ENCODE measurements around the gene BORCS8.
"Not testable (repeated sequence)": the region's sequence is repeated elsewhere in the genome, so short reads cannot be mapped to it uniquely, and the experiment has no call there.

BORCS8 gene

DNA sequence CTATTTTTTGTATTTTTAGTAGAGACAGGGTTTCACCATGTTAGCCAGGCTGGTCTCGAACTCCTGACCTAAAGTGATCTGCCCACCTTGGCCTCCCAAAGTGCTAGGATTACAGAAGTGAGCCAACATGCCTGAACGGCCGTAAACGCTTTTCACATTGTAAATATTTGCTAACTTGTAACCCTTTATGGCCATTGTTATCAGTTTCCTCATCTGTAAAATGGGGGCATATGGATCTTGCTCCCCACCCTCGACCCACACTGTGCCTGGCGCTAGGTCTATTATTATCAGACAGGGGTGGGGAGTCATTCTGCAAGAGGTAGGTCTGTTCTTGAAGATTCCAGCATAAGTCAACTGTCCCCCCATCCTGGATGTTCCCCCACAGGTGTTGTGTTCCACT is 31.7 kb upstream of the BORCS8 start:
- H3K27me3 Mint-ChIP-seq, result peaks cover 30% of the 10 kb centered on the region
- no peaks in the 10 kb centered on the region for H3K9me3 Mint-ChIP-seq
- peaks cover 5% of the 10 kb centered on the region for H3K4me1 Mint-ChIP-seq (ENCODE audit: low read depth)
- no peak for DNase-seq
- H3K36me3 Mint-ChIP-seq (ENCODE audit: low read depth), result no peaks in the 10 kb centered on the region
- H3K4me3 Mint-ChIP-seq, result no peak overlapping the region
- H3K27ac Mint-ChIP-seq, result no peak overlapping the region

DNA sequence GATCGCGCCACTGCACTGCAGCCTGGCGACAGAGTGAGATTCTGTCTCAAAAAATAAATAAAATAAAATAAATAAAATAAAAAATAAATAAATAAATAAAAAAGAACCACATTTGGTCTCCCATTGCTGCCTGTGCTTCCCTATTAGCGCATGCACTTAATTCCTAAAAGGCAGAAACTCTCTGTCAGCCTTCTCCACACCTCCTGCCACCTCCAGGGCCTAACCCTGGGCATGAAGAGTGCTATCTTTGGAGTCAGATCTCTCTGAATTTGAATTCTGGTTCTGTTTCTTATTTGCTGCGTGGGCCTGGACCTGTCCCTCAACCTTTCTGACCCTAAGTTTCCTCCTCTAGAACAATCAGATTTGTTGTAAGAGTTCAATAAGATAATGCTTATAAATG is 31.1 kb upstream of the BORCS8 start:
- H3K9me3 Mint-ChIP-seq, result no peaks in the 10 kb centered on the region
- no peak overlapping the region for H3K4me3 Mint-ChIP-seq
- H3K36me3 Mint-ChIP-seq (ENCODE audit: low read depth), result no peaks in the 10 kb centered on the region
- DNase-seq, result no peak
- no peak overlapping the region for H3K27ac Mint-ChIP-seq
- H3K4me1 Mint-ChIP-seq (ENCODE audit: low read depth), result peaks cover 5% of the 10 kb centered on the region
- H3K27me3 Mint-ChIP-seq, result peaks cover 24% of the 10 kb centered on the region

DNA sequence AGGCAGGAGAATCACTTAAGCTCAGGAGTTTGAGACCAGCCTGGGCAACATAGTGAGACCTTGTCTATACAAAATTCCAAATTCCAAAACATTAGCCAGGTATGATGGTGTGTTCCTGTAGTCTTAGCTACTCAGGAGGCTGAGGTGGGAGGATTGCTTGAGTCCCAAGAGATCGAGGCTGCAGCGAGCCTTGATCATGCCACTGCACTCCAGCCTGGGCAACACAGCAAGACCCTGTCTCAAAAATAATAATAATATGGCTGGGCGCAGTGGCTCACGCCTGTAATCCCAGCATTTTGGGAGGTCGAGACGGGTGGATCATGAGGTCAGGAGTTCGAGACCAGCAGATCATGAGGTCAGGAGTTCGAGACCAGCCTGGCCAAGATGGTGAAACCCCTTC is 29.0 kb upstream of the BORCS8 start:
- not testable (repeated sequence) for H3K36me3 Mint-ChIP-seq (ENCODE audit: low read depth); H3K4me3 Mint-ChIP-seq; H3K9me3 Mint-ChIP-seq; DNase-seq; H3K27ac Mint-ChIP-seq; H3K4me1 Mint-ChIP-seq (ENCODE audit: low read depth)
- peaks cover 32% of the 10 kb centered on the region for H3K27me3 Mint-ChIP-seq

DNA sequence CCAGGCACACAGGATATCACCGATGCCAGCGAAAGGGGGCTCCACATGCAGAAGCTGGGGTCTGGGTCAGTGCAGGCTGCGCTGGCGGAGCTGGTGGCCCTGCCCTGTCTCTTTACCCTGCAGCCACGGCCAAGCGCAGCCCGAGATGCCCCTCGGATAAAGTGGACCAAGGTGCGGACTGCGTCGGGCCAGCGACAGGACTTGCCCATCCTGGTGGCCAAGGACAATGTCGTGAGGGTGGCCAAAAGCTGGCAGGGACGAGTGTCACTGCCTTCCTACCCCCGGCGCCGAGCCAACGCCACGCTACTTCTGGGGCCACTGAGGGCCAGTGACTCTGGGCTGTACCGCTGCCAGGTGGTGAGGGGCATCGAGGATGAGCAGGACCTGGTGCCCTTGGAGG is 27.0 kb upstream of the BORCS8 start:
- Mint-ChIP-seq H3K36me3 (ENCODE audit: low read depth) (no peaks in the 10 kb centered on the region), H3K4me1 (ENCODE audit: low read depth) (peaks cover 2% of the 10 kb centered on the region), H3K27me3 (peaks cover 40% of the 10 kb centered on the region), H3K27ac (no peak overlapping the region), H3K9me3 (no peaks in the 10 kb centered on the region), H3K4me3 (no peak overlapping the region)
- DNase-seq, result no peak

DNA sequence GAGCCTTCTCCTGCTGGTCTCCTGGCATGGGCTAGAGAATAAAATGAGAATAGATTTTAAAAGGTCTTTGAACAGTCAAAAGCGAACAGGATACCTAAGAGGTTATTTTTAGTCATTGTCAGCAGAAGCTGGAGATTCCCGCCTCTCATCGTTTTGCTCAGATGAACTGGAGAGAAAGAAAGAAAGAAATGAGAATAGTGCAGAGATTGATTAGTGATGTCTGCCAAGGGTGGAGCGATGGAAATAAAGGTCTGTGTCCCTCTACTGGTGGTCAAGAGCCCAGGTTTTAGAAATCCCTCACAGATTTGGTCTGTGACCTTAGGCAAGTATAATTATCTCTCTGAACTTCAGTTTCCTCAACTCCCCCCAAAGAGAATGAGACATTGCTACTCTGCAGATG is 25.1 kb upstream of the BORCS8 start:
- no peaks in the 10 kb centered on the region for H3K9me3 Mint-ChIP-seq
- no peak for DNase-seq
- peaks cover 3% of the 10 kb centered on the region for H3K4me1 Mint-ChIP-seq (ENCODE audit: low read depth)
- H3K27ac Mint-ChIP-seq, result no peak overlapping the region
- H3K4me3 Mint-ChIP-seq, result no peak overlapping the region
- no peaks in the 10 kb centered on the region for H3K36me3 Mint-ChIP-seq (ENCODE audit: low read depth)
- peaks cover 53% of the 10 kb centered on the region for H3K27me3 Mint-ChIP-seq

DNA sequence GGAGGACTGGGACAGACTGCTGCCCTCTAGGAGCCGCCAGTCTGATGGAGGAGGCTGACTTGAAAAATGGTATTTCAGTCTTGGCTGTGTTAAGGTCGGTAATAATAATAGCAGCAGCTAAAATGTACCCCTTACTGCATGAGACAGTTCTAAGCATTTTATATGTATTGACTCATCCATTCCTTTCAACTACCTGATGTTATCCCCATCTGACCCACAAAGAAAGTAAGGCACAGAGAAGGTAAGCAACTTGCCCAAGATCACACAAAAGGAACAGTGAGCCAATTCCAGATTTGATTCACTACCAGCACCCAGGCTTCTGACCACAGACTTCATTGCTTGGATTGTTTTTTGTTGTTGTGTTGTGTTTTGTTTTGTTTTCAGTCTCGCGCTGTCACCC is 23.8 kb upstream of the BORCS8 start:
- Mint-ChIP-seq H3K4me3 (no peak overlapping the region), H3K9me3 (no peaks in the 10 kb centered on the region), H3K27ac (no peak overlapping the region), H3K36me3 (ENCODE audit: low read depth) (no peaks in the 10 kb centered on the region), H3K27me3 (peaks cover 64% of the 10 kb centered on the region), H3K4me1 (ENCODE audit: low read depth) (peaks cover 3% of the 10 kb centered on the region)
- DNase-seq, result no peak

DNA sequence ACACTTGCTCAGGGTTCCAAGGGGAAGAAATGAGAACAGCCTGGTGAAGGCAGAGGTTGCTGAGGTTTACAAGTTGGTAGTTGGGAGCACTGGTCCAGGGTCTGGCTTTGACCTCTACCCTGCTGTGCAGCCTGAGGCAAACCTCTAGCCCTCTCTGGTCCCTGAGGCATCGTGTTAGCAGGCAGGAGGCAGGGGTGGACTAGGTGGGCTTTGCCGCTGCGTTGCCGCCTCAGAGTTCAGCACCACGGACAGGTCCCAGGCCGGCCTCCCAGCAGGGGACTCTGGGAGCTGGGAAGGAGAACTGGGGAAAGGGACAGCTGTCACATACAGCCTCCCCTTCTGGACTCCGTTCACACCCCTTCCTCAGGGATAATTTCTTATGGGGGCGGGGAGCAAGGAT is 22.9 kb upstream of the BORCS8 start:
- H3K27me3 Mint-ChIP-seq, result peaks cover 69% of the 10 kb centered on the region

DNA sequence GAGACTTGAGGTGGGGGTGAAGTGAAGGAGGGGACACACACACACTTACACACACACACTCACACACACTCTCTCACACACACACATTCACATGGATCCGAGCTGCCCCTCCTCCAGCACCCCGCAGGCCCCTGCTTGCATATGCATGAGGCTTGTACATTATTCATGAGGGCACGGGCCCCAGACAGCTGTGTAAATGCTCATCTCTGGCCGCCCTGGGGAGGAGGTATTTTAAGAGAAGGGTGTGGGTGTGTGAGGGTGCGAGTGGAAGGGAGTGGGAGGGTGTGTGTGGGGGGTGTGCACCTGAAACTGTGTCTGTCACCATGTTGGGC is 22.2 kb upstream of the BORCS8 start:
- H3K4me3 Mint-ChIP-seq, result no peak overlapping the region

More for the DNA sequence above, 22.9 kb upstream of the BORCS8 start:
- Mint-ChIP-seq H3K36me3 (ENCODE audit: low read depth) (no peaks in the 10 kb centered on the region), H3K27ac (no peak overlapping the region), H3K9me3 (no peaks in the 10 kb centered on the region), H3K4me1 (ENCODE audit: low read depth) (peaks cover 3% of the 10 kb centered on the region), H3K4me3 (no peak overlapping the region)
- DNase-seq, result peak; percentile 49

DNA sequence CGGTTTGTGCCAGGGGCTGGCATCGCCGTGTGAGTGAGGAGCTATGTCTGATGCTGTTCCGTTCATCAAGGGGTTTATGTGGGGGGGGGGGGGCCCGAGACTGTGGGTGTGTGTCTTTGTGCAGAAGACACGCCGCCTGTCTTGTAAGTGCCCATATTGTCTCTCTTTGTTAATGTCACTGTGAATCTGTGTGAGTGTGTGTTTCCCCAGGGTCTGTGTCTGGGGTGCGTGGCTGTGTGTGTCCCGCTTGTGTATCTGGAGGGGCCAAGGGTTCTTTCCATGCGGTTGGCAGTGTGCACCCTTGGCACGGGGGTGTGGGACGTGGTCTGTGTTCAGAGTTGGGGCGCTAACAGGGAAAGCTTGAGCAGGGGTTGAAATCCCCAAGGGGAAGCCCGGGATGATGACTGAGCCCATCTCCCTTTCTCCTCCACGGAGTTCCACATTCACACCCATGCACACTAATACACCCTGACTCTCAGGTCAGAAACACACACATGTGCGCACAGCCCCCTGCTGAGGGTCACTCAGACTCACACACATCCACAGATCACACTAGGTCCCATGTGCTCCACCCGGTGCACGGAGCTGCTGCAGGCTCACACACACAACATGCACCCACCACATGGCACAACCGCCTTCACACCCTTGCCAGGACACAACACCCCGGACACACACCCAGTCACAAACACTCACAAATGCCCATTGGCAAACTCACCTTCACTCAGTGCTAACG is 21.6 kb upstream of the BORCS8 start:
- no peaks in the 10 kb centered on the region for H3K9me3 Mint-ChIP-seq
- DNase-seq, result no peak
- no peak overlapping the region for H3K27ac Mint-ChIP-seq
- no peak overlapping the region for H3K4me3 Mint-ChIP-seq
- H3K36me3 Mint-ChIP-seq (ENCODE audit: low read depth), result no peaks in the 10 kb centered on the region
- peaks cover 3% of the 10 kb centered on the region for H3K4me1 Mint-ChIP-seq (ENCODE audit: low read depth)
- peaks cover 66% of the 10 kb centered on the region for H3K27me3 Mint-ChIP-seq

More for the DNA sequence above, 22.2 kb upstream of the BORCS8 start:
- H3K27ac Mint-ChIP-seq, result no peak overlapping the region
- no peaks in the 10 kb centered on the region for H3K36me3 Mint-ChIP-seq (ENCODE audit: low read depth)
- peaks cover 69% of the 10 kb centered on the region for H3K27me3 Mint-ChIP-seq
- peaks cover 3% of the 10 kb centered on the region for H3K4me1 Mint-ChIP-seq (ENCODE audit: low read depth)
- no peaks in the 10 kb centered on the region for H3K9me3 Mint-ChIP-seq
- no peak for DNase-seq

DNA sequence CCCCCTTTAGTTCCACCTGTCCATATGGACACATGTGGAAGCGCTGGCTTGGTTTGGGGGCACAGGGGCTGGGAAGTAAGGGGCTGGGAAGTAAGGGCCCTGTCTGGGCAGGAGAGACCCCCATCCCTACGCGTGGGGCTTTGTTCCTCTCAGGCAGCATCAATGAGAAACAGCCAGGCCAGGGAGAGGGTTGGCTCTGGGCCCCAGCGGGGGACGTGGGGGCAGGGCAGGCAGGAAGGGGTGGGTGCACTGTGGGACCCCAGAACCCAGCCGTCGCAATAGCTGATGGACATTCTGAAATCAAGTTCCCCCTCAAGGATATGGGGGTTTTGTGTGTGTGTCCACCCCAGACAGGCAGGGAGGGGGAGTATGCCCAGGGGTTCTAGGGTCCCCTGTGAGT is 21.0 kb upstream of the BORCS8 start:
- Mint-ChIP-seq H3K4me1 (ENCODE audit: low read depth) (peaks cover 3% of the 10 kb centered on the region), H3K27ac (no peak overlapping the region), H3K27me3 (peaks cover 66% of the 10 kb centered on the region), H3K36me3 (ENCODE audit: low read depth) (no peaks in the 10 kb centered on the region), H3K4me3 (no peak overlapping the region), H3K9me3 (no peaks in the 10 kb centered on the region)
- no peak for DNase-seq

DNA sequence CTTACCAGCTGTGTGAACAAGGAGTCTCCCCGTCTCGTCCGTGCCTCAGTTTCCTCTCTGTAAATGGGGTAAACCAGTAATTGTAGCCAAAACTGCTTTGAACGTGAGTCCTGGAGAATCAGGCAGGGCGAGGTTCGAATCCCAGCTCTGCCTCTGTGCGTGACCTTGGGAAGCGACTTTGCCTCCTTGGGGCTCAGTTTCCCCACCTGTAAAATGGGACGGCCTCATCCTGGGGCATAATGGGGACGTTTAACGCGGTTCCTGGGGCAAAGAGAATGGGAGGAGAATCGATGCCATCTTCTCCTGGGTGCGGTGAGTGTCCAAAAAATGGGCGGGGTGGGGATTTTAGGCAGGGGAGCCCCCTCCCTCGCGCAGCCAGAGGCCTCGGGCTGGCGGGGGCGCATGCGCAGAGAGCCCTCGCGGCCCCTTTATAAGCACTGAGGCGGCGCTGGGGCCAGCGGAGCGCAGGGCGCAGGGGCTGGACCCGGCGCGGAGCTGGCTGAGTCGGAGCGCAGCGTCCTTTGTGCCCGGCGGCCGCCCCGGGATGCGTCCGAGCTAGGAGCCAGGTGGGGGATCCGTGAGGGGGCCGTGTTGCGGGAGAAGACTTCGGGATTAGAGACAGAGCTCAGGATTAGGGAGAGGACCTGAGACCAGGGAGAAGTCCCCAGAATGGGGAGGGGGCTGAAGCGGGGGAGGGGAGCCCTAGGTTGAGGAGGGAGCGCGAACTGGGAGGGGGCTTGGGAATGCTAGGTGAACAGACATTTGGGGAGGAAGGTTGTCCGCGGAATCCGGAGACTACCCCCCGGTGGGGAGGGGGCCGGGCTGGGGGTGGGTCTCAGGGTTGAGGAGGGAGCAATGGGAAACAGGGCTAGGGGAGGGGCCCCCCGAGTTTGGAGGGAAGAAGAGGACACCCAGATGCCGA is 19.8 kb upstream of the BORCS8 start, which contains the start of gene NCAN:
Gene NCAN (plus strand): TSS at position 460 of the 922 bp plus-strand sequence. CDS start 4,996 bp downstream, outside the sequence.
- Mint-ChIP-seq H3K36me3 (ENCODE audit: low read depth) (no peaks in the 10 kb centered on the region), H3K9me3 (no peaks in the 10 kb centered on the region), H3K4me3 (no peak within 1 kb of the TSS), H3K4me1 (ENCODE audit: low read depth) (peaks cover 13% of the 10 kb centered on the region), H3K27ac (no peak within 1 kb of the TSS), H3K27me3 (peaks cover 60% of the 10 kb centered on the region)
- DNase-seq, result no peak

DNA sequence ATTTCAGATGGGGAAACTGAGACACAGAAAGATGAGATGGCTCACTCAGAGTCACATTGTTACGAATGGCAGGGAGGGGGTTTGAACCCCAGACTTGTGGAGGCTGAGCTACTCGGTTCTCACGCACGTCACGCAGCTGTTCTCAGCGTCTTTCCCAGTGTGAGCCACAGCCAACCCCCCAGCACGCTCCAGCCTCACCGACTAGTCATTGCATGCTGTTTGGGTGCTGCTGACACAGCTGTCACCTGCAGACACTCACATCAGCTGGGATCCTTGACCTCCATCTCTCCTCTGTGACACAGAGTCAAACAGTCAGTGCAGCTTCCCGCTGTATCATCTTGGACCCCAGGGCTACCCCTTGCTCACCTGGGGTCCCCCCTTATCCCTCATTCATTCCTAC is 17.4 kb upstream of the BORCS8 start:
- H3K4me1 Mint-ChIP-seq (ENCODE audit: low read depth), result peaks cover 15% of the 10 kb centered on the region
- H3K9me3 Mint-ChIP-seq, result no peaks in the 10 kb centered on the region
- no peak overlapping the region for H3K27ac Mint-ChIP-seq
- peaks cover 39% of the 10 kb centered on the region for H3K27me3 Mint-ChIP-seq
- no peak overlapping the region for H3K4me3 Mint-ChIP-seq
- no peak for DNase-seq
- H3K36me3 Mint-ChIP-seq (ENCODE audit: low read depth), result no peaks in the 10 kb centered on the region

DNA sequence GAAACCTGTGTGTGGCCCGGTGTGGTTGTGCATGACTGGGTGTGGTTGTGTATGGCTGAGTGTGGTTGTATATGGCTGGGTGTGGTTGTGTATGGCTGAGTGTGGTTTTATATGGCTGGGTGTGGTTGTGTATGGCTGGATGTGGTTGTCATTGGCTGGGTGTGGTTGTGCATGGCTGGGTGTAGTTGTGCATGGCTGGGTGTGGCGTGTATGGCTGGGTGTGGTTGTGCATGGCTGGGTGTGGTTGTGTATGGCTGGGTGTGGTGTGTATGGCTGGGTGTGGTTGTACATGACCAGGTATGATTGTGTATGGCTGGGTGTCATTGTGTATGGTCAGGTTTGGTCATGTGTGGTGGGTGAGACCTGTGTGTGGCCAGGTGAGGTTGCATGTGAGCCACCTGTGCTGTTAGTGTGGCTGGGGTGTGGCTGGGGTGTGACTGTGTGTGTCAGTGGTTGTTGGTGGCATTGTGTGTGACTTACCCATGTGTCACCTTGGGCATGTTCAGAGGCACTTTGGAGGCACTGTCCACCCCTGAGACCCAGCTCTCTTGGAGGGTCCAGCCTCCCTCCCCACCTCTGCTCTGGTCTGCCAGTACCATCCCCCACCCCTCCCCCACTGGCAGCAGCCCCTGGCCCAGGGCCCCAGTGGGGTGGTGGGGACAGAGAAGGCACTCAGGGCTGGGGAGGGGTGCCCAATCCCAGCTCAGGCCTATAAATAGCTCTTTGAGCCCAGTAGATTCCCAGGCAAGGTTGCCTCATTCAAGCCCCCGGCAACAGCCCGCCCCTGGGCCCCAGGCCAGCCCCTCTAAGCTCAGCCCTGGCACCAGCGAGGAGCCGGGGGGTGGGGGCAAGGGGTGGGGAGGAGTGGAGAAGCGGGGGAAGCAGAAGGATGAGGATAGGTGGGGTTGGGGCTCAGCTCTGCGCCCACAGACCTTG is 16.0 kb upstream of the BORCS8 start:
- peaks cover 2% of the 10 kb centered on the region for H3K9me3 Mint-ChIP-seq
- H3K27me3 Mint-ChIP-seq, result peaks cover 24% of the 10 kb centered on the region
- no peak overlapping the region for H3K27ac Mint-ChIP-seq
- peaks cover 15% of the 10 kb centered on the region for H3K4me1 Mint-ChIP-seq (ENCODE audit: low read depth)
- H3K4me3 Mint-ChIP-seq, result no peak overlapping the region
- peaks cover 4% of the 10 kb centered on the region for H3K36me3 Mint-ChIP-seq (ENCODE audit: low read depth)
- DNase-seq, result no peak

DNA sequence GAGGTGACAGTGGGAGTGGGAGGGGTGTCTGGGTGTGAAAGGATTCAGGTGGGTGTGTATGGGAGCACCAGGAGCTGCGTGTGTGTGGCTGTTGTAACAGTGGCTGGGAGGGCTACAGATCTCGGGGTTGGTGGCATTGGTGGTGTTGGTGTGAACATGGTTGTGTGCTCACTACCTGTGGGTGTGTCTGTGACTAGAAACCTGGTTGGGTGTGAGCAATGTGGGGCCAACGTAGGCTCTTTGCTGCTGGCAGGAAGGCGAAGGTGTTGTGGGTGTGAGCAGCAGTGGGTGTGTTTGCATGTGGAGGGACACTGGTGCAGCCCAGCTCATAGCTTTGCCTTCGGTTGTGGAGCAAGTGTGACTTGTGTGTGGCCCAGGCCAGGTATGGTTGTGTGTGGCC is 15.0 kb upstream of the BORCS8 start:
- H3K27ac Mint-ChIP-seq, result no peak overlapping the region
- peaks cover 2% of the 10 kb centered on the region for H3K9me3 Mint-ChIP-seq
- no peak overlapping the region for H3K4me3 Mint-ChIP-seq
- DNase-seq, result no peak
- peaks cover 22% of the 10 kb centered on the region for H3K4me1 Mint-ChIP-seq (ENCODE audit: low read depth)
- peaks cover 13% of the 10 kb centered on the region for H3K36me3 Mint-ChIP-seq (ENCODE audit: low read depth)
- peaks cover 15% of the 10 kb centered on the region for H3K27me3 Mint-ChIP-seq
